Fibroblast of the aortic adventitia (primary cell): Measurements from ENCODE around the gene FRS3. TPM values are rescaled to one million over a fixed set of nuclear protein-coding genes. Genes with fewer than 3 reads are reported as not detected.

Source experiments
- DNase-seq: peaks from one replicate; pipeline ENCODE4 v3.0.0-alpha.2; 2010; ENCODE audit warnings: low read depth
- H3K4me3 ChIP-seq: 2 replicates; pipeline ENCODE4 v1.5.1; 2011; ENCODE audit warnings: low read depth, mild to moderate bottlenecking, control low read depth, low read length, moderate library complexity
- total RNA-seq: library from RNA; depleted of rRNA; stranded (reverse); fragments of >200 nt; gene quantifications from 2 replicates; pipeline ENCODE4 v1.2.3, GENCODE V29; 2012; ENCODE audit warnings: low replicate concordance
- TF ChIP-seq, protein P1 (sequence below): IDR thresholded peaks from 2 replicates; pipeline ENCODE4 v1.5.1; 2011; ENCODE audit warnings: mild to moderate bottlenecking, low read length, control low read depth, inconsistent platforms; ENCODE audit not compliant: insufficient read depth

The FRS3 gene
- total RNA-seq, 1 donor = 1.4 TPM

- H3K4me3 ChIP-seq = no peak overlapping the region
- DNase-seq = no peak
- TF ChIP-seq, protein P1, sequence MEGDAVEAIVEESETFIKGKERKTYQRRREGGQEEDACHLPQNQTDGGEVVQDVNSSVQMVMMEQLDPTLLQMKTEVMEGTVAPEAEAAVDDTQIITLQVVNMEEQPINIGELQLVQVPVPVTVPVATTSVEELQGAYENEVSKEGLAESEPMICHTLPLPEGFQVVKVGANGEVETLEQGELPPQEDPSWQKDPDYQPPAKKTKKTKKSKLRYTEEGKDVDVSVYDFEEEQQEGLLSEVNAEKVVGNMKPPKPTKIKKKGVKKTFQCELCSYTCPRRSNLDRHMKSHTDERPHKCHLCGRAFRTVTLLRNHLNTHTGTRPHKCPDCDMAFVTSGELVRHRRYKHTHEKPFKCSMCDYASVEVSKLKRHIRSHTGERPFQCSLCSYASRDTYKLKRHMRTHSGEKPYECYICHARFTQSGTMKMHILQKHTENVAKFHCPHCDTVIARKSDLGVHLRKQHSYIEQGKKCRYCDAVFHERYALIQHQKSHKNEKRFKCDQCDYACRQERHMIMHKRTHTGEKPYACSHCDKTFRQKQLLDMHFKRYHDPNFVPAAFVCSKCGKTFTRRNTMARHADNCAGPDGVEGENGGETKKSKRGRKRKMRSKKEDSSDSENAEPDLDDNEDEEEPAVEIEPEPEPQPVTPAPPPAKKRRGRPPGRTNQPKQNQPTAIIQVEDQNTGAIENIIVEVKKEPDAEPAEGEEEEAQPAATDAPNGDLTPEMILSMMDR = no peak
Observed at GRCh38 chr6:41759106-41759904, 20.4 kb downstream of the FRS3 start.

DNA sequence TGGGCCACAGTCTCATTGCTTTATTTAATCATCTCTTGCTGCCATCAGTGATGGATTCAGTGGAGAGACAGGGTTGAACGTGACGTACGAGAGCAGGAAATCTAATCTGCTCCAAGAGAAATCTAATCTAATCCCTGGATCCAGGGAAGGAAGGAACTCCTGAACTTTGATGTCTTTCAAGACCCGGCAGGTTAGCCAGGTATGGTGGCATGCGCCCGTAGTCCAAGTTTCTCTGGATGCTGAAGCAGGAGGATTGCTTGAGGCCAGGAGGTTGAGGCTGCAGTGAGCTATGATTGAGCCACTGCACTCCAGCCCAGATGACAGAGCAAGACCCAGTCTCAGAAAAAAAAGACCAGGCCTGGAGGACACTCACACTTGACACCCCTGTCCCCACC, 21.1 kb downstream of the FRS3 start:
- H3K4me3 ChIP-seq = no peak overlapping the region
- TF ChIP-seq, protein P1 = no peak
- DNase-seq = no peak

- H3K4me3 ChIP-seq = no peak overlapping the region
- TF ChIP-seq, protein P1 = no peak
- DNase-seq = no peak
Observed at GRCh38 chr6:41757931-41758640, 21.6 kb downstream of the FRS3 start.

DNA sequence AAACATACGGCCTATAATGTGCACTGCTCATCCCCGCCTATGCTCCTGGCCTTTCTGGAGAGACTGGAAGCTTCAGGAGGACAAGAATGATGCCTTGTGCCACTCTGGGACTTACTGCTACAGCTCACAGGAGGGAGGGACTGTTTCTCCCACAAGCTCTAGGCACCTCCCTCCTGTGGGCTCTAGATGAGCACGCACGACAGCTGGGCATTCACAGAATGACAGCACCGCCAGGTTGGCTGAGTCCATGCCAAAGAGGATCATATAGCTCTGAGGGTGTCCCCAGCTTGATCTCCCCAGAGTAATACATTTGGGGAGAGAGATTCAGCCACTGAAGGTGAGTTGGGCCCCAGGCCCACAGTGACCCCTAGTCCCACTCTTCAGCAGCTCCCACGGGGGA, 22.4 kb downstream of the FRS3 start:
- DNase-seq = no peak
- H3K4me3 ChIP-seq = no peak overlapping the region

DNA sequence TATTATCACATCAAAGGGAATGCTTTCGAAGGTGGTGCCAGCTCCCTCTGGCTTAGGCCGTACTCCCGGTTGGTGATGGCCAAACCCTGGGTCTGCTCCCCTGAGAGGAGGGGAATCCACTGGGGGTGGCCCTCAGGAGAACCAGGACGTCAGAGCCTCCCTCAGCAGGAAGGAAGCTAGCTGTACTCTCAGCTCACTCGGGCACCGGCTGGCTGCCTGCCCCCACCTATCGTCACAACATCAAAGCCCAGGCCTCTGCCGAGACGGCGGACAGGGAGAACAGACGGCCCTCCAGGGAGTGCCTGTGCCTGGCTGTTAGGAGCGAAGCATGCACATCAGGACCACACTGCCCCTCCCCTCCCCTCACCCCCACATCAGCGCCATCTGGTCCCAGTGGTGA, 23.3 kb downstream of the FRS3 start:
- TF ChIP-seq, protein P1 = no peak
- H3K4me3 ChIP-seq = no peak overlapping the region
- DNase-seq = no peak

More for the DNA sequence above, 22.4 kb downstream of the FRS3 start:
- TF ChIP-seq, protein P1 = no peak

DNA sequence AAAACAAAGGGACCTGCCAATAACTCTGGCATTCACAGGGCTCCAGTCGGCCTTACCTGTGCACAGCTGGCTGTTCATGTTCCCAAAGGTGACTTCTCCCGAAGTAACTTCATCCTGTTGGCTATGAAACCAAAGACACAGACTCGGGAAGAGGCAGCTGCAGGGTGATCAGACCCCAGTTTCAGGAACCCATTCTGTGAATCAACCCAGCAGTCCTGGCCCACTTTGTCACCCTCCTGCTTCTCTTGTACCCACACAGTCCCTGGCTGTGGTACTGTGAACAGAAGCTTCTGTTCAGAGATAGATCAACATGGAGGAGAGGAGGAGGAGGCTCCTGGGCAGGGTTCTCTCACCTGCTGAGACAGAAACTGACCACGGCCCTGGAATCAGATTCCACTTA, 23.8 kb downstream of the FRS3 start:
- DNase-seq = no peak

More for the DNA sequence above, 23.8 kb downstream of the FRS3 start:
- no peak overlapping the region for H3K4me3 ChIP-seq
- TF ChIP-seq, protein P1 = no peak
